RWPE1 (cell line): ENCODE measurements around the gene RADIL.

Experiments
- CTCF ChIA-PET: fragments of 350-600 bp; sonication (Branson Sonifier 250); formaldehyde crosslinking; extraction: SDS; loops from one replicate; lab custom pipeline; 2021; lab: Yijun Ruan, JAX
- POLR2A ChIA-PET: fragments of 400-600 bp; formaldehyde crosslinking; extraction: SDS; loops from one replicate; lab custom pipeline; 2020; ENCODE audit warnings: antibody characterized with exemption; ENCODE audit not compliant: low non-redundant PET; lab: Yijun Ruan, JAX
- DNase-seq: peaks from one replicate; pipeline ENCODE4 v3.0.0; 2012; ENCODE audit warnings: low spot score
- H3K27ac ChIP-seq: fragments of 450-650 bp; 2 replicates; pipeline ENCODE4 v1.5.1; 2017
- TF ChIP-seq, protein P1 (sequence below): fragments of 450-650 bp; conservative IDR thresholded peaks from 2 replicates; pipeline ENCODE4 v1.5.1; 2017; ENCODE audit warnings: low read depth, mild to moderate bottlenecking

Gene RADIL

DNA sequence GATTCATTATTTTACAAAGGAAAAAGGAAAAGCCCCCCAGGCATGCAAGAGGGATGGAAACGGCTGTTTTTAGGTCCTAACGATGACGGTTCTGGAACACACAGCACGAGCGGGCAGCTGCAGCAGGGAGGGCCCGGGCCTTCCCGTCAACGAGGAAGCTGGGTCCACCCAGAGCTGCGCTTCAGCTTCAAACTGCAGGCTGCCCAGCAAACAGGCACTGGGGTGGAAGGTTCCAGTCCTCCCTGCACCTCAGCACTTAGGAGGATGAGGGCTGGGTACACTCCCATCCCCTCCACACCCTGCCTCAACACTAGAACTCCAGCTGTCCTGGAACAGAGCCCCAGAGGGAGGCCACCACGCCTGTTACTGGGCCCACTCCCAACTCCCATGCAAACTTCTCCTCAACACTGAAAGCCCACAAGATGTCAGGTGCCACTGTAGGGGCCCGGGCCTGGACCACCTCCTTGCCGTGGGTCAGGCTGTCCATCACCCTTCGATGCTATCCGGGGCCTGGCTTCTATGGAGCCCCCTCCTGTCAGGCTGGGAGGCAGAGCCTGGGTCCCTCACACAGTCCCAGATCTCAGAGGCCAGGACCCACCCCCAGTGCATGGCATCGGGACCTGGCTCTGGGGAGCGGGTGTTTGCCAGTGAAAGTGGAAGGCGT lies 54.7 kb downstream of the RADIL start:
- no peak overlapping the region for H3K27ac ChIP-seq
- ChIA-PET POLR2A (no interaction called here), CTCF (interaction anchor here (1.0 kb wide), 1 partner anchor 12 kb away, joined by 6 read pairs; no protein-coding TSS in a partner anchor)
- TF ChIP-seq, protein P1, sequence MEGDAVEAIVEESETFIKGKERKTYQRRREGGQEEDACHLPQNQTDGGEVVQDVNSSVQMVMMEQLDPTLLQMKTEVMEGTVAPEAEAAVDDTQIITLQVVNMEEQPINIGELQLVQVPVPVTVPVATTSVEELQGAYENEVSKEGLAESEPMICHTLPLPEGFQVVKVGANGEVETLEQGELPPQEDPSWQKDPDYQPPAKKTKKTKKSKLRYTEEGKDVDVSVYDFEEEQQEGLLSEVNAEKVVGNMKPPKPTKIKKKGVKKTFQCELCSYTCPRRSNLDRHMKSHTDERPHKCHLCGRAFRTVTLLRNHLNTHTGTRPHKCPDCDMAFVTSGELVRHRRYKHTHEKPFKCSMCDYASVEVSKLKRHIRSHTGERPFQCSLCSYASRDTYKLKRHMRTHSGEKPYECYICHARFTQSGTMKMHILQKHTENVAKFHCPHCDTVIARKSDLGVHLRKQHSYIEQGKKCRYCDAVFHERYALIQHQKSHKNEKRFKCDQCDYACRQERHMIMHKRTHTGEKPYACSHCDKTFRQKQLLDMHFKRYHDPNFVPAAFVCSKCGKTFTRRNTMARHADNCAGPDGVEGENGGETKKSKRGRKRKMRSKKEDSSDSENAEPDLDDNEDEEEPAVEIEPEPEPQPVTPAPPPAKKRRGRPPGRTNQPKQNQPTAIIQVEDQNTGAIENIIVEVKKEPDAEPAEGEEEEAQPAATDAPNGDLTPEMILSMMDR = no peak
- DNase-seq = no peak

DNA sequence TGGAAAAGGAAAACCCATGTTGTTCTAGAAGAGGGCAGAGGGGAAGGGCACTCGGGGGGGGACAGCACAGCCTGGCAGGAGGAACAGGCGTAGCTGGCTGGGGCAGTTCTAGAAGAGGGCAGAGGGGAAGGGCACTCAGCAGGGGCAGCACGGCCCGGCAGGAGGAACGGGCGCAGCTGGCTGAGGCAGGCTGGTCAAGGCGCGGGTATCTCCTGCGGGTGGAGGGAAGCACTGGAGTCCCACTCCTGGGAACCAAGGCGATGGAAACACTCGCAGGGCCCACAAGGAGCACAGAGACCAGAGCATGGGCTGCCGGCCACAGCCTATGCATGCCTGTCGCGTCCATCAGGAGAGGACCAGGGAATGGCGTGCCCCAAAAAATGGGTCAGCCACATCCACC lies 58.4 kb downstream of the RADIL start:
- no peak for DNase-seq
- POLR2A ChIA-PET = no interaction called here
- CTCF ChIA-PET = interaction anchor here (0.6 kb wide), 1 partner anchor 34 kb away, joined by 4 read pairs; no protein-coding TSS in a partner anchor
- TF ChIP-seq, protein P1 = no peak
- H3K27ac ChIP-seq = no peak overlapping the region

DNA sequence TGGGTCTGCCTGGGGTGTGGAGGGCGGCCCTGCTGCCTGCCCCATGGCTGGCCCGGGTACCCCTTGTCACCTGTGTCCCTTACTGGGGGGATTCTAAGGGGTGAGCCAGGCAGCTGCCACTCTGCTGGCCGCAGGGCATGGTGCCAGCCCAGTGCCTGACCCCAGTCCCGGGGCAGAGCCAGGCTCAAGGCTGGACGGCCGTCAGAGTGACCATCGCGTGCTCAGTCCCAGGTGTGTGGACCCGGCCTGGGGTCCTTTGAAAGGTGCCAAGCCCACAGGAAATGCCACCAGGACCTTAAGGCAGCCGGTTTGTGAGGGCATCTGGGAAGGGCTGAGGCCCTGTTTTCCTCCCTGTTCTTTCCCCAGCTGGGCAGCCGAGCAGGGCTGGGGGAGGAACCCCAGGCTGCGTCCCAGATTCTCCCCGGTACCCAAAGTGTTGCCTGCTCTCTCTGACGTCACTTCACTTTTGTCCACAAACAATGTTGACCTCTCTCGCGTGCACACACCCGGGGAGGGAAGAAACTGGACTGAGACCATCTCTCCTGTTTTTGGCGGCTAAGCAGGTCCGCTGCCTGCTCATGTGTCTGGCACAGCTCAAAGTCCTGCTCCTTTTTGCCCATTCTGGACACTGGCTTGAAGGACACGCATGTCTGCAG lies 59.3 kb downstream of the RADIL start:
- ChIA-PET CTCF (interaction anchor here (0.6 kb wide), 1 partner anchor 276 kb away, joined by 4 read pairs; no protein-coding TSS in a partner anchor), POLR2A (no interaction called here)
- no peak overlapping the region for H3K27ac ChIP-seq
- no peak for DNase-seq
- TF ChIP-seq, protein P1 = no peak

DNA sequence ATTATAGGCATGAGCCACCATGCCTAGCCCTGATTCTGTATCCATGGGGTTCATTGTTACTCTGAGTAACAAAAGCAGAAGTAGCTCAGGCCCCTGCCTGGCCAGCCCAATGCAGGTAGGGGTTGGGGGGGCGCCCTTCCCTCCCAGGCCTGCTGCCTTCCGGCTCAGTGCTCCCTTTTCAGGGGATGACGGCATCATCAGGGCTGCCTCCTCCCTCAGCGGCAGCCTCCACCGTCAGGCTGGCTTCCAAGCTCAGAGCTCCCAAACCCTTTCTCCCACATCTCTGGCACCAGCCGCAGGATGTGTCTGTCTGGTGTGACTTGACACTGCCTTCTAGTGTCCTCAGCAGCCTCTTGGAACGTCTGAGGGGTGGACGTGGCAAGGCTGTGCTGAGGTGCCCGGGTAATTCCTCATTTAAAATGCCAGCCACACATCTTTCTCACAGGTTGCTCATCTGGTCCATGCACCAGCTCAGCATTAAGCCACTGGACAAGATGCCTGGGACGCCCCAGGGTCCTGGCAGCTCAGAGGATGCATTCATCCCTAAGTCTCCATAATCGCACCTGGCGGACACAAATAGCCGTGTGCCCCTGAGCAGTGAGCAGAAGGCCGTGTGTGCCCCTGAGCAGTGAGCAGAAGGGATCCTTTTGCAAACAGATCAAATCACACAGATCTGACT lies 59.9 kb downstream of the RADIL start:
- TF ChIP-seq, protein P1 = no peak
- H3K27ac ChIP-seq = no peak overlapping the region
- ChIA-PET POLR2A (no interaction called here), CTCF (interaction anchor here (0.5 kb wide), 1 partner anchor 14 kb away, joined by 3 read pairs; no protein-coding TSS in a partner anchor)
- DNase-seq = no peak

DNA sequence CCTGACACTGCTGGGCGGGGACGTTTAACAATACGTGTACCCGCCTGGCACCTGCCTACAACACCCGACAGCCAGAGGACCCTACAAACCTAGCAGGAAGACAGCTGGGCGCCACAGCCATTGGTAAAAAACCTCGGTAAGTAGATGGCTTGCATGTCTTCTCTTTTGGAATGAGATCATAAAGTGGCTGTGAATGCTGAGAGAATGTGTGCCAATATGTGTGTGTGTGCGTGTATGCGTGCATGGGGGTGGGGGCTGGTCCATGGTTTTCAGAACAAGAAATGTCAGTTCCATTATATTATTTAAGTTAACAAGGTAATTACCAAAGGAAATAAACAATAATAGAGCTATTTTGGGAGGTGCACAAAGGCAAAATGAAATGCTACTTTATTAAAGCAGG lies 60.8 kb downstream of the RADIL start:
- POLR2A ChIA-PET = no interaction called here
- CTCF ChIA-PET = no interaction called here
- DNase-seq = no peak
- no peak overlapping the region for H3K27ac ChIP-seq
- TF ChIP-seq, protein P1 = no peak

DNA sequence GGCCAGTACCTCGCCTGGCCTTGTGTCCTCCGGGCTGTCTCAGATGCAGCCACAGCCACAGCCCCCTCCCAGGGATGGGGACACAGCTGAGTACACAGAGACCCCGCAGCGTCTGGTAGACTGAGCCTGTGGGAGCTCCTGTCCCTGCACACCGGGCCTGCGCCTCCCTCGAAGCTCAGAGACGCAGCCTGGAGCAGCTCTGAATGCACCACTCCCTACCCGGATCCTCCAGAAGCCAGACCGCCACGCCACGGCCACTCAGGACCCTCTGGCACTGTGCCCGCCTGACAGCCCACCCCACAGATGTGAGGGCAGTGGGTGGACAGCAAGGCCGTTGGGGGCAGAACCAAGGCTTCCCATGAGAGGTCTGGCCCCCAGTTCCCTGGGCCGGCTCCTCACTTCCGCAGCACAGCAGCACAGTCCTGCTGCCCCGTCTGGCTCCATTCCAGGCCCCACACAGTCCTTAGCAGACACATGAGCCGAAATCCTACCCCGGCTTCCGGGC lies 62.5 kb downstream of the RADIL start:
- no peak for DNase-seq
- ChIA-PET CTCF (no interaction called here), POLR2A (no interaction called here)
- TF ChIP-seq, protein P1 = no peak
- H3K27ac ChIP-seq = no peak overlapping the region
